HepG2 (cell line): ENCODE measurements around the gene MED12L. TPM values are rescaled to one million over a fixed set of nuclear protein-coding genes. Genes with fewer than 3 reads are reported as not detected.
A peak's percentile ranks its signal among the peaks of the same experiment; 100 is the strongest.

Experiments used
- CAMTA2 ChIP-seq: sonication (generic); formaldehyde crosslinking; IDR thresholded peaks from 2 replicates; pipeline ENCODE4 v1.4.0; 2020; ENCODE audit warnings: mild to moderate bottlenecking, missing genetic modification reagents, borderline replicate concordance
- CREB1 ChIP-seq, 2 experiments: fragments of 450-650 bp in 1 of 2; IDR thresholded peaks; 2 replicates each; pipeline ENCODE4 v1.6.1; 2016 to 2017; ENCODE audit warnings: control low read depth in 1 of 2, mild to moderate bottlenecking in 1 of 2, missing compliant biosample characterization in 1 of 2, missing genetic modification characterization in 1 of 2
- GABPA ChIP-seq, 2 experiments: IDR thresholded peaks; 2 replicates each; pipeline ENCODE4 v1.6.1; 2011 to 2016; ENCODE audit warnings: low read depth in 2 of 2, low read length in 1 of 2, missing biosample characterization in 1 of 2, missing genetic modification characterization in 1 of 2
- HHEX ChIP-seq: IDR thresholded peaks from 2 replicates; pipeline ENCODE4 v1.6.1; 2016; ENCODE audit warnings: control low read depth
- JUND ChIP-seq: sonication (generic); formaldehyde crosslinking; IDR thresholded peaks from 2 replicates; pipeline ENCODE4 v1.8.0; 2022; ENCODE audit warnings: mild to moderate bottlenecking, missing genetic modification reagents
- NAIF1 ChIP-seq: sonication (generic); formaldehyde crosslinking; IDR thresholded peaks from 2 replicates; pipeline ENCODE4 v1.5.0; 2020; ENCODE audit warnings: mild to moderate bottlenecking, missing genetic modification reagents, borderline replicate concordance
- SIX1 ChIP-seq: sonication (generic); formaldehyde crosslinking; IDR thresholded peaks from 2 replicates; pipeline ENCODE4 v1.4.0; 2020; ENCODE audit warnings: missing genetic modification reagents, borderline replicate concordance
- SRSF9 ChIP-seq: fragments of 200-400 bp; formaldehyde crosslinking; IDR thresholded peaks from 2 replicates; pipeline ENCODE4 v1.6.1; 2018; ENCODE audit warnings: borderline replicate concordance, mild to moderate bottlenecking, low read depth, low read length; ENCODE audit not compliant: insufficient read depth, poor library complexity, severe bottlenecking
- TBL1XR1 ChIP-seq: fragments of 150-350 bp; IDR thresholded peaks from 2 replicates; pipeline ENCODE4 v1.6.1; 2014; ENCODE audit warnings: borderline replicate concordance, low read length; ENCODE audit not compliant: partially characterized antibody
- ZBTB40 ChIP-seq, 2 experiments: fragments of 450-650 bp in 1 of 2; sonication (generic) in 1 of 2; formaldehyde crosslinking in 1 of 2; IDR thresholded peaks; 2 replicates each; pipeline versions ENCODE4 v1.6.1 to v1.8.0; 2016 to 2022; ENCODE audit warnings: antibody characterized with exemption in 1 of 2, mild to moderate bottlenecking in 1 of 2, missing genetic modification reagents in 1 of 2
- ZFP62 ChIP-seq: sonication (generic); formaldehyde crosslinking; IDR thresholded peaks from 2 replicates; pipeline ENCODE4 v1.4.0; 2020; ENCODE audit warnings: missing genetic modification reagents
- ZNF160 ChIP-seq: sonication (generic); formaldehyde crosslinking; IDR thresholded peaks from 2 replicates; pipeline ENCODE4 v1.8.0; 2022; ENCODE audit warnings: mild to moderate bottlenecking, inconsistent platforms, missing genetic modification reagents
- ZNF30 ChIP-seq: sonication (generic); formaldehyde crosslinking; IDR thresholded peaks from 2 replicates; pipeline ENCODE4 v1.5.0; 2020; ENCODE audit warnings: mild to moderate bottlenecking, missing genetic modification reagents
- ZNF414 ChIP-seq: sonication (generic); formaldehyde crosslinking; IDR thresholded peaks from 2 replicates; pipeline ENCODE4 v1.5.0; 2020; ENCODE audit warnings: missing genetic modification reagents
- ZNF503 ChIP-seq: sonication (generic); formaldehyde crosslinking; IDR thresholded peaks from 2 replicates; pipeline ENCODE4 v1.4.0; 2020; ENCODE audit warnings: missing genetic modification reagents
- ZNF543 ChIP-seq: sonication (generic); formaldehyde crosslinking; IDR thresholded peaks from 2 replicates; pipeline ENCODE4 v1.4.0; 2020; ENCODE audit warnings: mild to moderate bottlenecking, missing genetic modification reagents
- ZNF547 ChIP-seq: sonication (generic); formaldehyde crosslinking; IDR thresholded peaks from 2 replicates; pipeline ENCODE4 v1.5.1; 2020; ENCODE audit warnings: mild to moderate bottlenecking, missing genetic modification reagents
- polyA plus RNA-seq, 8 experiments: library from polyadenylated mRNA; depleted of rRNA in 3 of 8; stranded (reverse) in 7 of 8; unstranded in 1 of 8; fragments of >200 nt; fragmentation: Illumina TruSeq in 4 of 8; extraction: Trizol in 4 of 8; gene quantifications; 2 replicates each; pipeline versions ENCODE4 v1.2.1 to v1.2.3, GENCODE V29; 2011 to 2016; ENCODE audit warnings: low read depth in 4 of 8, missing spikeins in 1 of 8, mixed read lengths in 1 of 8; ENCODE audit not compliant: insufficient read depth in 1 of 8
- total RNA-seq, 5 experiments: library from RNA; depleted of rRNA; stranded (reverse); fragments of >200 nt; fragmentation: Illumina TruSeq; extraction: Trizol; gene quantifications; 2 replicates each; pipeline ENCODE4 v1.2.3, GENCODE V29; 2016; ENCODE audit warnings: low read depth in 1 of 5

MED12L gene
- total and polyA plus RNA-seq, 2 of the 13 experiments (the other 11 are each of a cell fraction or from before 2014, with no cell fraction given) = 0.07 to 0.64 TPM

GRCh38 chr3:151085227-151085888 lies at the start of gene MED12L (continued):
- TF ChIP-seq ZNF414 (CRISPR knock-in tag) (peak; percentile 84; the same call in 1 of the 2 replicates), CAMTA2 (CRISPR knock-in tag) (0 out of 2 replicates have a peak, but pooled peaks have one; percentile 61), ZNF30 (CRISPR knock-in tag) (no peak), ZFP62 (CRISPR knock-in tag) (no peak), ZBTB40 (IDR thresholded peaks at IDR 0.05) (no peak), ZBTB40 (CRISPR knock-in tag; IDR thresholded peaks at IDR 0.05) (no peak; the same call in 1 of the 2 replicates), SIX1 (CRISPR knock-in tag) (no peak), SRSF9 (no peak), HHEX (CRISPR knock-in tag) (no peak), ZNF547 (CRISPR knock-in tag) (no peak), ZNF543 (no peak), TBL1XR1 (no peak), ZNF160 (CRISPR knock-in tag) (0 out of 2 replicates have a peak, but pooled peaks have one; percentile 29), CREB1 (IDR thresholded peaks at IDR 0.05) (no peak), CREB1 (CRISPR knock-in tag; IDR thresholded peaks at IDR 0.05) (no peak), NAIF1 (CRISPR knock-in tag) (no peak), JUND (CRISPR knock-in tag) (no peak), ZNF503 (CRISPR knock-in tag) (no peak), GABPA (IDR thresholded peaks at IDR 0.05; ENCODE audit: low read depth, low read length) (no peak), GABPA (CRISPR knock-in tag; IDR thresholded peaks at IDR 0.05; ENCODE audit: low read depth) (no peak)
